HUES48 (cell line): Measurements from ENCODE around the gene TRABD2B.

Source experiments
- H3K27ac ChIP-seq: one replicate; pipeline ENCODE4 v1.7.0; 2013; ENCODE audit warnings: low read depth, low read length, inconsistent platforms
- H3K27me3 ChIP-seq: 2 replicates; pipeline ENCODE4 v1.6.1; 2013; ENCODE audit warnings: mild to moderate bottlenecking, low read length; ENCODE audit not compliant: control insufficient read depth, insufficient read depth
- H3K36me3 ChIP-seq: 2 replicates; pipeline ENCODE4 v1.6.1; 2013; ENCODE audit warnings: low read length; ENCODE audit not compliant: control insufficient read depth, insufficient read depth
- H3K4me1 ChIP-seq: 2 replicates; pipeline ENCODE4 v1.6.1; 2013; ENCODE audit warnings: mild to moderate bottlenecking, low read length; ENCODE audit not compliant: control insufficient read depth, insufficient read depth
- H3K4me3 ChIP-seq: 2 replicates; pipeline ENCODE4 v1.5.1; 2013; ENCODE audit warnings: mild to moderate bottlenecking, low read depth, low read length
- H3K9ac ChIP-seq: 2 replicates; pipeline ENCODE4 v1.6.1; 2013; ENCODE audit warnings: mild to moderate bottlenecking, low read depth, low read length, moderate library complexity
- H3K9me3 ChIP-seq: 2 replicates; pipeline ENCODE4 v1.6.1; 2013; ENCODE audit warnings: low read length; ENCODE audit not compliant: control insufficient read depth, insufficient read depth

The TRABD2B gene

DNA sequence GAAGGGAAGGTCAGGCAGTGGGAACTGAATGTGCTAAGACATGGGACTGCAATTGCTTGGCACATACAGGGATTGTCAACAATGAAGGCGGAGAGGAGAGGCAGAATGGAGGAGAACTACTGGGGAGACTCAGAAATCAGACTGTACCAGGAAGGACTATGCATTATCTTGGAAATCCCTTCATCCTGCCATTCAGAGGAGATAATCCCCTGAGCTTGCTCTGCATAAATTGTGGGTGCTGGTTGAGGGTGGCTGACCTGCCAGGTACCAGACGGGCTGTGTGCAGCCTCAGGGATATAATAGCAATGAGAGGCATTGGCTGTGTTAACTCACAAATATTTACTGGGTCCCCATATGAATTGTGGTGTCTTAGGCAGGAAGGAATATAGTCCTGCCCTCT is 5.0 kb upstream of the TRABD2B start:
- no peak overlapping the region for H3K9ac ChIP-seq
- H3K27me3 ChIP-seq: peaks cover 30% of the 10 kb centered on the region
- no peaks in the 10 kb centered on the region for H3K9me3 ChIP-seq
- H3K36me3 ChIP-seq: no peaks in the 10 kb centered on the region
- H3K4me3 ChIP-seq: no peak overlapping the region
- no peak overlapping the region for H3K27ac ChIP-seq
- H3K4me1 ChIP-seq: peaks cover 49% of the 10 kb centered on the region

DNA sequence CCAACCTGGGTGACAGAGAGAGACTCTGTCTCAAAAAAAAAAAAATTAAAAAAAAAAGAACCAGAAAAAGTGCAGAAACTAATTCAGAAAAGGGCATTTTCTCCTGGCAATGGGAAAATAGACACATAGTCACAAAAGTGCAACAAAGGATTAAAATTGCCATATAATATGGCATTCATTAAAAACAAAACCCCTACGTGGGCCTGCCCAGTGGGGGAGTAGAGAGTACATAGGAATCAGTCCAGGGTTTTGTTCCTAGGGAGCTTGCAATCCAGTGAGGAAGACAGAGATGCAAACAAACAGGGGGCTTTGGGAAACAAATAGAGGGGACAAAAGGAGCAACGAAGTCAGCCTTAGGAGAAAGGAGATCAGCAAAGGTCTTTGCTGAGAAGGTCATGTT is 4.5 kb upstream of the TRABD2B start:
- Histone ChIP-seq H3K9me3 (no peaks in the 10 kb centered on the region), H3K27me3 (peaks cover 26% of the 10 kb centered on the region), H3K27ac (no peak overlapping the region), H3K4me3 (no peak overlapping the region), H3K9ac (no peak overlapping the region), H3K4me1 (peaks cover 49% of the 10 kb centered on the region), H3K36me3 (no peaks in the 10 kb centered on the region)

DNA sequence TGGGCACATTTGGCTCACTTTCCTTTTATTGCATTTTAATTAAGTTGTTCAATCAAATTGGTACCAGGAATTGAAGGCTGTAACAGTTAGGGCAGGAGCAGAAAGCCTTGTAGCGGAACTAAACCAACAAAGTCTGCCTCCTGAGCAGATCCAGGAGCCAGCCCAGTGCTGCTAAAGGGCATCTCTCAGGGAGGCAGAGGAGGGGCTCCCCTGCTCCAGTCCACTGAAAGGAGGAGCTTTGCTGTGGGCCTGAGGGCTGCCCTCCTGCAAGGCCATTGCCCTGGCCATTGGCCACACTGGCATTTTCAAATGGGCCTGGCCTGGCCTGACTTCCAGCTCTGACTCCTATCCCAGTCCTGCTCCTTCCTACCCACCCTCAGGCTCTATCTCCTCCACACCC is 3.7 kb upstream of the TRABD2B start:
- H3K9me3 ChIP-seq: no peaks in the 10 kb centered on the region
- no peaks in the 10 kb centered on the region for H3K36me3 ChIP-seq
- no peak overlapping the region for H3K4me3 ChIP-seq
- peaks cover 48% of the 10 kb centered on the region for H3K4me1 ChIP-seq
- no peak overlapping the region for H3K9ac ChIP-seq
- no peak overlapping the region for H3K27ac ChIP-seq
- H3K27me3 ChIP-seq: peaks cover 31% of the 10 kb centered on the region

DNA sequence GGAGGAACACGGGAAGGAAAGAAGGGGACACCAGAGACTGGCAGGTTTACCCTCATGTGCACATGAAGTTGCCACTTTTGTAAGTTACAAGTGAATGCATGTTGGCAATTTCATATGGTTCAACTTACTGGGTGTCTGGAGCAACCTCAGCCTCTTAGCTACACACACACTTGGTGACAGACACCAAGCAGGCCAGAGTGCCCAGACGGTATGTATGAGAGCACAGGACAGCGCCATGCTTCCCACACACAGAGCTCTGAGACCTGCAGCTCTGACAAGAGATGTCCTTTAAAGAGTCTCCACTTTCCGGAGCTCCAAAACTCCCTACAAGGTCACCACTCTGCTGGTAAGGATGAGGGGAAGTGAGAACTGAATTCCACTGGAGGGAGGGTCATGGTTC is 1.9 kb upstream of the TRABD2B start:
- Histone ChIP-seq H3K4me1 (peaks cover 40% of the 10 kb centered on the region), H3K9me3 (no peaks in the 10 kb centered on the region), H3K36me3 (peaks cover 3% of the 10 kb centered on the region; the same call in 1 of the 2 replicates), H3K4me3 (no peak overlapping the region), H3K27me3 (peaks cover 40% of the 10 kb centered on the region), H3K27ac (no peak overlapping the region), H3K9ac (no peak overlapping the region)

DNA sequence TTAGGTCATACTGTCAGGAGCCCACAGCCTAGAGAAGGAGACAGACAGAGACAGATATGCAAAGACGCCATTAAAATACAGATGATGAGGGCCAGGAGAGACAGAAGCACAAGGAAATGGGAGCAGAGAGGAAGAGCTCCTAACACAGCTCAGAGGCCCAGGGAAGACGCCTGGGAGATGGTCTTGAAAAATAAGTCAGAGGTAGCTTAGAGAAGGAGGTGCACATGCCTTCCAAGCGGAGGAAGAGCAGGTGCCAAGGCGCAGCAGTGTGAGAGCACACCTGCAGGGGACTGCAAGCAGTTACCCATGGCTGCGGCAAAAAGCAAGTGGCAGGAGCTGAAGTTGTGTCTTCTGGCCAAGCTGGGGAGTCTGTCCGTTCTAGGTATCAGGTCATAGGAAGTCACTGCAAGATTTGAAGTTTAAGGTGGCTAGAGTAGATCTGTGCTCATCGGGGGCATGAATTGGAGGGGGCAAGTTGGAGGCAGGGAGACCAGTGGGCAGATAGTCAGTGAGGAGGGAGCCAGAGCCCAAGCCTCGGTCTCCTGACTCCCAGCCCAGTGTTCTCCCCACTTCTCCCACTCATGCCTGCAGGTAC is 1.3 kb upstream of the TRABD2B start:
- no peak overlapping the region for H3K27ac ChIP-seq
- peaks cover 40% of the 10 kb centered on the region for H3K27me3 ChIP-seq
- H3K9me3 ChIP-seq: no peaks in the 10 kb centered on the region
- H3K4me1 ChIP-seq: peaks cover 34% of the 10 kb centered on the region
- no peak overlapping the region for H3K9ac ChIP-seq
- no peak overlapping the region for H3K4me3 ChIP-seq
- peaks cover 7% of the 10 kb centered on the region; the same call in 1 of the 2 replicates for H3K36me3 ChIP-seq

DNA sequence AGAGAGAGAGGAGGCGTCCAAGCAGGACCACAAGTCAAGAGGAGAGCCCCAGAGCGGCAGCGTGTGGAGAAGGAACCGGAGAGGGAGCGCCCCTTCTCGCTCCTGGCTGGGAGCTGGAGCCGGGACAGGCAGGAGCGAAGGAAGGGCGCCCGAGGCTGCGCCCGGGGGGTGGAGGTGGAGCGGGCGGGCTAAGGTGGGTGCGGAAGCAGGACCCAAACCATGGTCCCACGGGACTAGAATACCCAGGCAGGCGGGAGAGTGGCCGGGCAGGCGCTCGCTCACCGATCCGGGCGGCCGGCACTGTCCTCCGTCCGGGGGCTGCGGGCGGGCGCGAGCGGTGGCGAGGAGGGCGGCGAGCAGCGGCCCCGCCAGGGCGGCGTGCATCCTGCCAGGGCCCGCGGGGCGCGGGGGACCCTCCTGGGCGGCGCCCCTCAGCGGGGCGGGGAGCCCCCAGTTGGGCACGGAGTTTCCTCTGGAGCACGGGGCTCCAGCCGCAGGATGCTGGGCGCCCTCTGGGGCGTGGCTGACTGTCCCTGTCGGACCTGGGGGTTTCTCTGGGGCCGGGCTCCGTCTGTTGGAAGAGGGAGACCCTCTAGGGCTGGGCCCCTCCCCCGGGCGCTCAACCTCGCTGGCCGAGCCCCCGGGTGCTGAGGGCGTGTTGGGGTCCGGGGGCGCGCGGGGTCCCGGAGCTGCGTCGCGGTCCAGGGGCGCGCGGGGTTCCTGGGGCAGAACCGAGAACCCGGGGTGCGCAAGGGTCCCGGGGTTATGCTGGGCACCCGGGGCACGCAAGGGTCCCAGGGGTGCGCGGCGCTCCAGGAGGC is 569 bp downstream of the TRABD2B start:
- Histone ChIP-seq H3K4me1 (peaks cover 34% of the 10 kb centered on the region), H3K9ac (no peak overlapping the region), H3K27me3 (peaks cover 40% of the 10 kb centered on the region), H3K27ac (peak overlapping the region; percentile 63), H3K36me3 (peaks cover 7% of the 10 kb centered on the region; the same call in 1 of the 2 replicates), H3K4me3 (peak overlapping the region; percentile 74), H3K9me3 (no peaks in the 10 kb centered on the region)

DNA sequence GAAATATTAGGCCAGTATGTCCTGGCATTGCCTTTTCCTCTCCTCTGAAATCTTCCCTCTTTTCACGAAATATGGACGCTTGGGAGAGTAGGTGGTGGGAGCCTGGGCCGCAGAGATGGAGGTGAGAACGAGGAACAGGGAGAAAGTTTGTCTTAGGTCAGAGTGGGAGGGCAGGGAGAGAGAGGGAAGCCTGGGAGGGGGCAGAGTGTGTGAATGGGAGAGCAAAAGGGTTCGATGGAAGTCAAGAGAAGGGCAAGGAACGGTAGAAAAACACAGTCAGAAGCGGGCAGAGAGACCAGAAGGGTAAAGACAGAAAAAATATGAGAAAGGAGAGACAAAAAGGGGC is 1.2 kb downstream of the TRABD2B start:
- Histone ChIP-seq H3K9ac (no peak overlapping the region), H3K36me3 (peaks cover 7% of the 10 kb centered on the region; the same call in 1 of the 2 replicates), H3K4me3 (peak overlapping the region; percentile 74)

DNA sequence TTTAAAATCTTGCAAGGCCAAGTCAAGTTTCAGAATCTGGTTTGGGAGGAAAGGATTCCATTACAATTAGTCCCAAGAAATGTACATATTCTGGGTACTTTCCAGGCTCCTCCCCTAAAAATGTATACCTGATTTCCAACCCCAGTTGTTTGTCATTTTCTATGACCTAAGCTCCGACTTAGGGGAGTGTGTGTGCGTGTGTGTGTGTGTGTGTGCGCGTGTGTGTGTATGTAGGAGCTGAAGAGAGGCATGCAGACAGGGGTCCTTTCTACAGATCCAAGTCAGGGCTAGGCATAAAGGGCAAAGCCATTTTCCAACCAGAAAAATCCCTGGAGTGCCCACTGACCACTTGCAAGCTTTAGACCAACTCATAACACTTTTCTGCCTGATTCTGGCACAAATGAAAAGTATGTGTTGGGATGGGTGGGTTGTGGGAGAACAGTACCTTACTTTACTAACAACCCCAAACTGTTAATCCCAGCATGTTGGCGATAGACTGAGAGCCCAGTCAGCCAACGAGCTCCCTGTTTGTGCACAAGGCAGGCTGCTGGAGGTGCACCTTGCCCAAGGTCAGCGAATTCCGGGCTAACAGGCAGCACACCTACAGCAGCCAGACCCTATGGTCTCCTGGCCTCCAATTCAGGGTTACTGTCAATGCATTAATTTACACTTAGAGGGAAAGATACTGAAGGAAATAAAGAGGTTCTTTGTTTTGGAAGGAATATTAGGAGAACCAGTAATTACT is 1.7 kb downstream of the TRABD2B start:
- H3K9me3 ChIP-seq: no peaks in the 10 kb centered on the region
- H3K9ac ChIP-seq: no peak overlapping the region
- H3K27me3 ChIP-seq: peaks cover 37% of the 10 kb centered on the region
- peaks cover 7% of the 10 kb centered on the region; the same call in 1 of the 2 replicates for H3K36me3 ChIP-seq
- no peak overlapping the region for H3K27ac ChIP-seq
- H3K4me1 ChIP-seq: peaks cover 28% of the 10 kb centered on the region
- H3K4me3 ChIP-seq: peak overlapping the region; percentile 74

More for the DNA sequence above, 1.2 kb downstream of the TRABD2B start:
- Histone ChIP-seq H3K4me1 (peaks cover 28% of the 10 kb centered on the region), H3K9me3 (no peaks in the 10 kb centered on the region), H3K27ac (no peak overlapping the region), H3K27me3 (peaks cover 40% of the 10 kb centered on the region)

DNA sequence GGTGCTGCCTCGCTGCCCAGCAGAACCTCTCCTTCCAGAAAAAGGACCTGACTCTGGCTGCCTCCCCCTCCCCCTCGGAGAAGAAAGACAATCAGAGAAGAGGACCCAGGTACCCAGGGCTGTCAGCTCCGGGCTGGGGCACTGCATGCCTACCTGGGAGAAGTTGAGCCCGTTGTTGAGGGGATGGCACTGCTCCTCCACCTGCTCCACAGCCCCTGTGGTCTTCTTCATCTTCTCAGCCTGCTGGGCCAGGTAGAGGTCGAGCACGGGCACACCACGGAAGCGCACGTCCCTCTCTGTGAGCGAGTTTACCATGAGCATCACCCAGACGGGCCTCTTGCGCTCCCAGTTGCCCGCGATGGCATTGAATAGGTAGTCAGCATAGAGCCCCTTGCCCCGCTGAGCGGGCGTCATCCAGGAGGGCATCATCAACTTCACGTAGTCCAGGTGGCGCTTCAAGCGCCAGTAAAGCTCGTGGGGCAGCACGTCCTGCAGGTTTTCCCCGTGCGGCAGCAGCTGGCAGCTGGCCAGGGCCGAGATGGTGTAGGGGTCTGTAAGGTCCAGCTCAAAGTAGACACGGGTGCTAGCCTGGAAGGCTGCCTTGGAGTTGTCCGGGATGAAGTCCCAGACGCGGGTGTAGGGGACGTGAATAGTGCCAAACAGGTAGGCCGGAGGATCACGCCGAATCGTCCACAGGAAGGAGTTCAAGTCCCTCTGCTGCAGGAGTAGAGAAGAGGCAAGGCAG is 3.1 kb downstream of the TRABD2B start:
- H3K4me1 ChIP-seq: peaks cover 28% of the 10 kb centered on the region
- no peak overlapping the region for H3K27ac ChIP-seq
- H3K9ac ChIP-seq: no peak overlapping the region
- no peaks in the 10 kb centered on the region for H3K9me3 ChIP-seq
- H3K27me3 ChIP-seq: peaks cover 31% of the 10 kb centered on the region
- H3K4me3 ChIP-seq: no peak overlapping the region
- peaks cover 7% of the 10 kb centered on the region; the same call in 1 of the 2 replicates for H3K36me3 ChIP-seq

DNA sequence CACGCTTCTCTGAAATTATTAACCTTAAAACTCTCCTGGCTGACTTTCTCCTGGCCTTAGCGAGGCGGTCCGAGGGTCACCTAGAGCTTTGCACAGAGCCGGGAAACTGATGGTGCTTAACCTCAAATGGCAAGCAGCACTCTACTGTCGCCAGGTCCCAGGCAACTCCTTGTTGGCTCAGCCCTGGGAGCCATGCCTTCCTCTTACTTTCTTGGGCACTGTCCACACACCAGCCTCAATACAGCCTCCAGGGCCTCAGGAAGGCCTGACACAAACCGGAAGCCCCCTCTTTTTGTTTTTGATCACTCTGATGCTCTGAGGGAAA is 3.8 kb downstream of the TRABD2B start:
- no peak overlapping the region for H3K4me3 ChIP-seq
- H3K9ac ChIP-seq: no peak overlapping the region
- peaks cover 25% of the 10 kb centered on the region for H3K27me3 ChIP-seq
- peaks cover 28% of the 10 kb centered on the region for H3K4me1 ChIP-seq
- H3K36me3 ChIP-seq: peaks cover 7% of the 10 kb centered on the region; the same call in 1 of the 2 replicates
- H3K27ac ChIP-seq: peak overlapping the region; percentile 1
- no peaks in the 10 kb centered on the region for H3K9me3 ChIP-seq
